GM19372 (cell line): Measurements from ENCODE around the gene TBC1D17.

Experiments used
- ATAC-seq: cut with Tn5 transposase; IDR thresholded peaks from one replicate; pipeline ENCODE4 v1.9.1; 2021; ENCODE audit warnings: mild to moderate bottlenecking, low read depth, moderate library complexity; ENCODE audit not compliant: unreplicated experiment

The TBC1D17 gene

DNA sequence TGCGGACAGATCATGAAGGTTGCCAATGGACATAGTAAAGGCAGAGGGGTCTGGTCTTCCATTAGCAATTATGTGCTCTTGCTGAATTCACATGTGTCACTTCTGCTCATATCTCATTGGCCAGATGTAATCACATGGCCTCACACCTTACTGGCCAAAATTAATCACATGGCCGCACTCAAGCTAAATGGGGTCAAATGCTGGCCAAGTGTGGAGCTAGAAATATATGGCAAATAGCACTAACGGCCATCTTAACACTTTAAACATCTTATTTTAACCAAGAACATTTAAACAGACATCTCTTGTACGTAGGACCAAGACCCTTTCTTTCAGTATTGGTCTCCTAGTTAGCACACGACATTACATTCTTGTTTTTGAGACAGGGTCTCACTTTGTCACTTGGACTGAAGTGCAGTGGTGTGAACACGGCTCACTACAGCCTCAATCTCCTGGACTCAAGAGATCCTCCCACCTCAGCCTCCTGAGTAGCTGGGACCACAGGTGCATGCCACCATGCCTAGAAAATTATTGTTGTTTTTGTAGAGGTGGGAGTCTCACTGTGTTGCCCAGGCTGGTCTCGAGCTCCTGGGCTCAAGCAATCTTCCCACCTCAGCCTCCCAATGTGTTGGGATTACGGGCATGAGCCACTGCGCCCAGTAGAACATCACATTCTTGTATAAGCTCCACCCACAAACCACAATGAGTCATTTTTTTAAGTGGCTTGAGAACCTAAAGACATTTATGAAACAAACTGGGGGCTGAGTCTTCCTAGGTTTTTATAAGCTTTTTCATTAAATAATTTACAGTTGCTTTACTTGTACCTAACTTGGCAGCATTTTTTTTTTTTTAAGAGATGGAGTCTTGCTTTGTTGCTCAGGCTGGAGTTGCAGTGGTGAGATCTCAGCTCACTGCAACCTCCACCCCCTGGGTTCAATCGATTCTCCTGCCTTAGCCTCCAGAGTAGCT, 29.5 kb upstream of the TBC1D17 start:
- ATAC-seq, result no peak

- no peak for ATAC-seq
These were observed 28.6 kb upstream of the TBC1D17 start for GRCh38 chr19:49848938-49849337.

DNA sequence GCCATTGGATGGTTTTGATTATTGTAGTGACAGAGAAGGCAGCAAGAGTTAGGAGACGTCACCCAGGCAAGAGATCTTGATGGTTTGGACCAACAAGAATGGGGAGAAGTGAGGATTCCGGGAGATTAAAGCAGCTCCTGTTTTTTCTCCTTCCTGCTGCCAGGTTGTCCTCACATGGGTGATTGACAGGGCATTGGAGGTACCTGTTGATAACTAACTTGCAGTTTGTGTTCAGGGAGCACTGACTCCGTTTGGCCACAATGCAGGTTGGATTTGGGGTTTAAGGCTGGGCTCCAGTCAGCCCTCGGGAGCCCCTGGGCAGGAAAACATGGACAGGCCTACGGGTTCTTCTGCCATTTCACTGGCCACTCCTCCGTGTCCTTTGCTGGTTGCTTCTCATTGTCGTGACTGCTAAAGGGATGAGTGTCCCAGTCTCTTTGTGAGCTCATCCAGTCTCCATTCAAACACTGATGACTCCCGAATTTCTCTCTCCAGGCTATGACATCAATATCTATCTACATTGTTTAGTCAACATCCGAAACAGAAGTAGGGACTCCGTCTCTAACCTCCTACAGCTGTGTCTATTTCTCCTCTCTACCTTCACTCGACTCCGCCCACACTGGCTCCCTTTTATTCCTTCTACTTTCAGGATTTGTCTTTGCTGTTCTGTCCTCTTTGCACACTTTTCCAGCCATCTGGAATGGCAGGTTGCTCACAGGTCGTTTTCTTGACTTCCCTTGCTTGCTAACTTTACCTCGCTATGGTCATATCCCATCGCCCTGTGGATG, 27.9 kb upstream of the TBC1D17 start:
- no peak for ATAC-seq

DNA sequence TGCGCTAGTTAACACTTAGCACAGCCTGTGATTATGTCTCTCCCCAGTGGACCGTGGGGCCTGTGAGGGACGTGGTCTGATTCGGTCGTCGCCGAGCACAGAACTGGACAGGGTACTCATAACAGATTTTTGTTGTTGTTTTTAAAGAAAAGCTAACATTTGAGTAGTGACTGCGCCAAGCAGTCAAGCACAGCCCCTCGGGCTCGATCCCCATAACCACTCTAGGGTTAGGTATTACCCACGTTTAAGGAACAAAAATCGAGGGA, 27.3 kb upstream of the TBC1D17 start:
- ATAC-seq, result no peak

GRCh38 chr19:49850487-49851342, 26.8 kb upstream of the TBC1D17 start, which contains the start of gene PTOV1:
PTOV1 (plus strand) TSS chr19:49851159.
- peak; percentile 74 for ATAC-seq

DNA sequence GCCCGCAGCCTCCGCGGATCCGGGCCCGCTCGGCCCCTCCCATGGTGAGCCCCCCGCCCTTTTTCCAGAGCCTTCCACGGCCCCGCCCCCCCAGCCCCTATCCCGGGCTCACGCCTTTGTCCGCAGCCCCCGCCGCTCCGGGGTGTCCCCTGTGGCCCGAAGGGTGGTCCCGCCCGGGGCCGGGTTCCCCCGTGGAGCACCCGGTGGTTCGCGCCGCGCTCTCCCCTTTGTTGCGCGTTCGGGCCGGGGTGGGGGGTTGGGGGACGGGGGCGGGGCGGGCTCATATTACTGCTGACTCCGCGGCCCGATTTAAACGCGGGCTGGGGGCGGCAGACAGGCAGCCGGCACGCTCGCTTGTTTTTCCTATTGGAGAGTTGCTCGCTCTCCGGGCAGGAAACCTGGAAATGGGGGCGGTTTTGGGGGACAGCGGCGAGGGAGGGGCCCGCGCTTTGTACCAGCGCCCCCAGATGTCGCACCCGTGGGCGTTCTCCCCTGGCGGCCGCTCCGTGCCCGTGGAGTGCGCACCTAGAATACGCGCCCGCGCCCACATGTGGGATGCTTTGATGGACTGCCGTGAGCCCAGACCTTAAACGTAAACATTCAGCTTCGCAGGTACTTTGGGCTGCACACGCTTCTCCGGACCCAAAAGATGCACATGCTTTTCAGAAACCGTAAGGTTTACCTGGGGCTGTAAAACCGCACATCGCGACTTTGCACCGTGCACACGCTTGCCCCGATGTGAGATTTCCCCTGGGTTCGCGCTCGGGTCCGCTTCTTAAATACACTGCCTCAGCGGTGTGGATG, 25.8 kb upstream of the TBC1D17 start:
- no peak for ATAC-seq

DNA sequence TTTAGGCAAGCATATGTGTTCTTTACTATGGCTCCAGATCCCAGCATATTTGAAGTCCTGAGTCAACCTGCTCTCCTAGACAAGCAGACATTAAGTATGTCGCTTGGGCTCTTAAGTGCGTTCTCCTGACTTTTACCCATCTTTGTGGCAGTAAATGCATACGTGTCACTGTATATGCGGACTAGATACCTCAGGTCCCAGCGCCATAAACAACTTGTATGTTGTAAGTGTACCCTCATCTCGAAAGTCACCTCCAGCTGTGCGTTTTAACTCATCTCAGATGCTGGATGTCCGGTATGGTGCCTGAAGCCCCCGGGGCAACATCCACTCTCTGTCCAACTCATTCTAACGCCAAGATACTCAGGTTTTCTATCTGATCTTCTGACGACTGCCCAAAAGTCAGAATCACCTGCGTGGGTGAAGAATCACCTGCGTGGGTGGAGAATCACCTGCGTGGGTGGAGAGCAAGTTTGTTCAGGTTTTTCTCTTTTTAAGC, 24.8 kb upstream of the TBC1D17 start:
- no peak for ATAC-seq

DNA sequence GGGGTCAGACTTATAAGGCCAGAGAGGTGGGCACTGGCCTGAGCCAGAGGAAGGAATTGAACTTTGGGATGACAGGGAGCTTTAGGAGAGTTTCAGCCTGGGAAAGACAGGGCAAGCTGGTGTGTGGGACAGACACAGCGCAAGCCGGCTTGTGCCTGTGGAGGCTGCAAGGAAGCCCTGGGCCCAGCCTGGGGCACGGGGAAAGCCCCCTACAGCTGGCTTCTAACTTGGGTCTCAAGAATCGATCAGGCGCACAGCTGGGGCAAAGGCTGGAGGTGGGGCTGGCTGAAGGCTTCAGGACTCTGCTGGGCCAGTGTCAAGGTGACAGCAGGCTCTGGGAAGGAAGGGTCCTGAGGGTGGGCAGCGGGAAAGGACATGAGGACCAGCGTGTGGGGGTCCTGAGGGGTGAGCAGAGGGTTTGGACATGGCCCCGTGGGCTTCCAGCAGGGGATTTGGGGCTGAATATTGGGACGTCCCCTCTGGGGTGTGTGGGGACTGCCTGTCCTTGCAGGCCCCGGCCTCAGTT, 23.6 kb upstream of the TBC1D17 start:
- ATAC-seq, result no peak

DNA sequence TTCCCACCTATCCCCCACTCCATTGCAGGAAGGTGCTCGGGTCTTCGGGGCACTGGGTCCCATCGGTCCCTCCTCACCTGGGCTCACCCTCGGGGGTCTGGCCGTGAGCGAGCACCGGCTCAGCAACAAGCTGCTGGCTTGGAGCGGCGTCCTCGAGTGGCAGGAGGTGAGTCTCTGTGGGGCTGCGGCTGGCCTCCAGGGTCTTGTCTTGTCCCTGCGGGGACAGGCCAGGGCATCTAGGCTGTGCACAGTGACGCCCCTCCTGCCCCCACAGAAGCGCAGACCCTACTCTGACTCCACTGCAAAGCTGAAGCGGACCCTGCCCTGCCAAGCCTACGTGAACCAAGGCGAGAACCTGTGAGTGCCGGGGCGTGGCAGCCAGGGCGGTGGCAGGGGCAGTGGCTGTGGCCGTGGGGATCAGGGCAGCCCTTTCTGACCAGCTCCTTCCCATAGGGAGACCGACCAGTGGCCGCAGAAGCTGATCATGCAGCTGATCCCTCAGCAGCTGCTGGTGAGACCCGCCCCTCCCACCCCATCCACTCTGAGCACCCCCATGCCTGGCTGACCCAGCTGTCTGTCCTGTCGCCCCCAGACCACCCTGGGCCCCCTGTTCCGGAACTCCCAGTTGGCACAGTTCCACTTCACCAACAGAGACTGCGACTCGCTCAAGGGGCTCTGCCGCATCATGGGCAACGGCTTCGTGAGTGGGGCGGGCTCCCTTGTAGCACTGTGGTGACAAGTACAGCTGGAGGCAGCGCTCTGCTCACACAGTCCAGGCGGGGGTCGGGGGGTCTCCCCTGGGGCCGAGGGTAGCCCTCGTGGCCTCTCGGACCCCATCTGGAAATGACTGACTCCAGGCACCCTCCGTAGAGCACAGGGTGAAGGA, 22.9 kb upstream of the TBC1D17 start:
- ATAC-seq, result no peak

GRCh38 chr19:49855277-49855675, 22.2 kb upstream of the TBC1D17 start:
- no peak for ATAC-seq

DNA sequence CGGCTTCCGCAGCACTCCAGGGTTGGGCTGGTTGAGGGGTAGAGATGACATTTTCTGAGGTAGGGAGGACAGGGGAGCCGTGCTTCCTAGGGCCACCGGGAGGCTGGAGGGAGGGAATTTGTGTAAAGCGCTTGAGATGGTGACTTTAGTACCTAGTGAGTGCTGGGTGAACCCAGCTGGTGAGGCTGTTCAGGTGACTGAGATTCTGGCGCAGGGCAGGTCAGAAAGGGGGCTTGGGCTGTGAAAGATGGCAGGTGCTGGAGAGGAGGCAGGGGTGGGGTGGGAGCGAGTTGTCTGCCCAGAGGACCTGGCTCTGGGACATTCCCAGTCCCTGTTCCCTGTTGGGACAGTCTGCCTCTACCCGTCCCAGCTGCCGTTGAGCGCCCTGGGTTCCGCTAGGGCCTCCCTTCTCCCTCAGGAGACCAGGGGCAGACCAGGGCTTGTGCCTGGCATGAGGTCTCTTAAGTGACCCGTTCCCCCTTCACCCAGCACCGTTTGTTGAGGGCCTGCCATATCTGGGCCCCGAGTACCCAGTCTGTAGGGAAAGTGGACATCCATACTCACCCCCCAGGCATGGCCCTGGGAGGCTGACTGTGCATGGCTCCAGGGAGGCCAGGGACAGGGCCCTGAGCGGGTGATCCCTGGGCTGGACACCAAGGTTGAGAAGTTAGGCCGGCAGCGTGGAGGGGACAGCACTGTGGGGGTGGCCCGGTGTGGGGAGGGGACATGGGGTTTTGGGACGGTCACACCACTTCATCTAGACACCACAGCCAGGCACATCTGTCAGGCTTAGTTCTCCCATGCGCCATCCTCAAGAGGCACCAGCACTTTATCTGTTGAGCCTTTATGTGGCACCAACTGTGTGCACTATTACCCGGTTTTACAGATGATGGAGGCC, 21.6 kb upstream of the TBC1D17 start:
- no peak for ATAC-seq

GRCh38 chr19:49856574-49857021, 20.9 kb upstream of the TBC1D17 start:
- ATAC-seq, result no peak

GRCh38 chr19:49857061-49857837, 20.3 kb upstream of the TBC1D17 start:
- ATAC-seq, result no peak

DNA sequence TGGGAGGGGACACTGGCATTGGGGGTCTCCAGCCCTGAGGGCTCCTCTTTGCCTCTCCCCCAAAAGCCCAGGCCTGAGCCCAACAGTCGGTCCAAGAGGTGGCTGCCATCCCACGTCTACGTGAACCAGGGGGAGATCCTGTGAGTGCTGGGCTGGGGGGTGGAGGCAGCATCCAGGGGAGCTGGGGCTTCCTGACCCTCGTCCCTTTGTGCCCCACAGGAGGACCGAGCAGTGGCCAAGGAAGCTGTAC, 19.7 kb upstream of the TBC1D17 start:
- ATAC-seq, result no peak

DNA sequence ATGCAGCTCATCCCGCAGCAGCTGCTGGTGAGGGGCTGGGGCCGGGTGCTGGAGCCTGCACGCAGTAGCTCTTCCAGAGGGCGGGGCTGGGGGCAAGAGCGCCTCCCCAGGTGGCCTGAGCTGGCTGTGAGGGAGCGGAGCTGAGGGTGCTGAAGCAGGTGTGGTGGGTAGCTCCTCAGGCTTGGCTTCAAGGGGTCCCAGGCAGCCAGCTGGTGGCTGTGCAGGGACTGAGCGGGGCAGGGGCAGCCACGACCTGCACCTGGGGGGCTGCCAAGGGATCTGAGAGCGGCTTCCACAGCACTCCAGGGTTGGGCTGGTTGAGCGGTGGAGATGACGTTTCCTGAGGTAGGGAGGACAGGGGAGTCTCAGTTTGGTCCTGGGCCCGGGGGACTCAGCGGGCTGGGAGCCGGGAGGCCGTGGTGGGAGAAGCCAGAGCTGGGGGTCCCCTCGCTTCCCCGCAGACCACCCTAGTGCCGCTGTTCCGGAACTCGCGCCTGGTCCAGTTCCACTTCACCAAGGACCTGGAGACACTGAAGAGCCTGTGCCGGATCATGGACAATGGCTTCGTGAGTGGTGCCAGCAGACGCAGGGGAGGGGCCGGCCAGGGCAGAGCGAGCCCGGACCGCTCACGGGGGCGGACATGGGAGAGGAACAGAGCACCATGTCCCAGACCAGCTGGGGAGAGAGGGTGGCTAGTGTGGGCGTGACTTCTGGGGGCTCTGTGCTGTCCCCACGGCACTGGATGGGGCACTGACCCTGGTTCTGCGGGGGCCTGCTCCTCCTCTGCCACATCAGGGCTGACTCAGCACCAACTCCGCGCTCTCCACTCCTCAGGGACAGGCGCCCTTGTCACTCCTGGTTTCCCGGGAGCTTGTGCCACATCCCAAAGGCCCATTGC, 19.2 kb upstream of the TBC1D17 start:
- no peak for ATAC-seq

DNA sequence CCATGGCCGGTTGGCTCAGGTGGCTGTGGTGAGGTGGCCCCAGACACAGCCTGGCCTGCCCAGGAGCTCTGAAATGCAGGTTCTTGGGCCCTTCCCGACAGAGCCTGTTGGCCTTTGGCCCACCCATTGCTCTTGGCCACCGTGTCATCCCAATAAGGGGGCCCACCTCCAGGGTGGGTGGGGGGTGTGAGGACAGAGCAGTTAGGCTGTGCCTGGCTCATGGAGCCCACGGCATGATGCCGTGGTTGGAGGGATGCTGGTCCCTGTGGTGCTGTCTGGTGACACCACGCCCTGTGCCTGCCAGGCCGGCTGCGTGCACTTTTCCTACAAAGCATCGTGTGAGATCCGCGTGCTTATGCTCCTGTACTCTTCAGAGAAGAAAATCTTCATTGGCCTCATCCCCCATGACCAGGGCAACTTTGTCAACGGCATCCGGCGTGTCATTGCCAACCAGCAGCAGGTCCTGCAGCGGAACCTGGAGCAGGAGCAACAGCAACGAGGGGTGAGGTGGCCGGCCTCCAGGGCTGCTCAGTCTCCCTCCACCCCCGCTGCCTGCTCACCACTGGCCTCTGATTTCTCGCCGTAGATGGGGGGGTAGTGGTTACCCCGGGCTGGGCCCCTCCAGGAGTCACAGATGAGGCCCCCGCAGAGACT, 17.7 kb upstream of the TBC1D17 start:
- no peak for ATAC-seq
